T1000 (cell line): Measurements from ENCODE around the gene CDC42BPB.

Source experiments
- DNase-seq: peaks from one replicate; lab custom pipeline; 2025; ENCODE audit warnings: mixed read lengths; lab: John Stamatoyannopoulos, UW

CDC42BPB gene

DNA sequence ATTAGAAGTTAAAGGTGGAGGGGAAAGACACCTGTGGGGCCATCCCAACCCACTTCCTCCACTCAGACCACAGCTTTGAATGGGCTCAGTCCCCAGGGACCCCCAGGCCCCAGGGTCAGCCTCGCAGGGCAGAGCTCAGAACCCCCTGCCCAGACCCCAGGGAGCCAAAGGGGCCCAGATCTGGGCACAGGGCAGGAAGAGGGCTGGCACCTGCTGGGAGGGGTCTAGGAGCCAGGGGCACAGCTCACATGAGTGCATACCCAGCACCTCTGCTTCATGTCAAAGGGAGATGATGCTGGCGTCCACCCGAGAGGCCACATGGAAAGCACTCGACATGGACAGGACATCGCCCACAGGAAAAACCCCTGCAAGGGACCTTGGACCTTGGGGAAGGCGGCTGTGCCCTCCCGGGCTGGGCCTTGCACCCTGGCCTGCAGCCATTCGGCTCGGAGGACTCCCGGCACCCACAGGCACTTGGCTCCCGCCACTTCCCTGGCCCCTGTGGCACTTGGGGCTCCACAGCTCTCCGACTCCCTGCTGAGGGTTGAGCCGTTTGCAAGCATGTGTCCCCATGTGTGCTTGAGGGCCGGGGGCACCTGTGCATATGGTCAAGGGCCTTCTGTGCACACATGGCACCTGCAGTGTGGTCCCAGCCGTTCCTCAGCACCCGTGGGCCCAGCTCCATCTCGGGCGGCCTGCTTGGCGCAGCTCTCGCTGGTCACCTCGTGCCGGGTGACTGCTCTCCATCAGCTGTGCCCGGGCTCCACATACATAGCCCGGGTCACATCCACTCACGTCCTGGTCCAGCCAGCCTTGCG is 142.7 kb downstream of the CDC42BPB start:
- DNase-seq = no peak

DNA sequence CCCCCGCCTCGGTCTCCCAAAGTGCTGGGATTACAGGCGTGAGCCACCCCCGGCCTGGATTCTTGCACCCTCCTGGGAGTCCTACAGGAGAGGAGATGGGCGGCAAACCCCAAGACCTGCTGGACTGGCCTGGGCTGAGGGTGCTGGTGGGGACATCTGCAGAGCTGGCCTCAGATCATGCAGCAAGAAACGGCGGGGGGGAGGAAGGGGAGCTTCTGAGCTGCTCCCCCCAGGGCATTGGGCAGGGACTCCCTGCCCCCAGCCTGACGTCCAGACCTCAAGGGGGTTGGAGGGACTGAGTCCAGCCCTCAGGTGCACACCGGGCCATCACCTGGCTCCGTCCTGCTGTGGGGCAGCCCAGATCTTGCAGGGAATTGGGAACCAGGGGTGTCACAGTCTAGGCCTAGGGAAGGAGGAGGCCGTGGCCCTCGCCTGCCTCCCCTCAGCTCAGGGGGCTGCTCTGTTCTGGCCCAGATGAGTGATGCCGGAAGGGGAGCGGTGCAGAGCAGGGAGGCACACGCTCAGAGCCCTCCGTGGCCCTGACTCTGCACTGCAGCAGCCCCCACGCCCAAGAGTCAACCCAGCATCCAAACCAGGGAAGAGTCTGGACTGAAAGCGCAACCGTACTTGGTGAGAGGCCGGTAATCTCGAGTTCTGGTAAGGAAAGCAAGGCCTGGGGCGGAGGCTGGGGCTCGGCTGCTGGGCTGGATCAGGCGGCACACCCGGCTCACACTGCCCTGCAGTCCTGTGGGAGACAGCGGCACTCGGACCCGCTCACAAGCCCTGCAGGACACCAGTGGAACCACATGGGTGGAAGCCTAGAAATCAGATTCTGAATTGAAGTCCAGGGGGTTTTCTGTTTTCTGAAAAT is 143.8 kb downstream of the CDC42BPB start:
- DNase-seq = no peak

DNA sequence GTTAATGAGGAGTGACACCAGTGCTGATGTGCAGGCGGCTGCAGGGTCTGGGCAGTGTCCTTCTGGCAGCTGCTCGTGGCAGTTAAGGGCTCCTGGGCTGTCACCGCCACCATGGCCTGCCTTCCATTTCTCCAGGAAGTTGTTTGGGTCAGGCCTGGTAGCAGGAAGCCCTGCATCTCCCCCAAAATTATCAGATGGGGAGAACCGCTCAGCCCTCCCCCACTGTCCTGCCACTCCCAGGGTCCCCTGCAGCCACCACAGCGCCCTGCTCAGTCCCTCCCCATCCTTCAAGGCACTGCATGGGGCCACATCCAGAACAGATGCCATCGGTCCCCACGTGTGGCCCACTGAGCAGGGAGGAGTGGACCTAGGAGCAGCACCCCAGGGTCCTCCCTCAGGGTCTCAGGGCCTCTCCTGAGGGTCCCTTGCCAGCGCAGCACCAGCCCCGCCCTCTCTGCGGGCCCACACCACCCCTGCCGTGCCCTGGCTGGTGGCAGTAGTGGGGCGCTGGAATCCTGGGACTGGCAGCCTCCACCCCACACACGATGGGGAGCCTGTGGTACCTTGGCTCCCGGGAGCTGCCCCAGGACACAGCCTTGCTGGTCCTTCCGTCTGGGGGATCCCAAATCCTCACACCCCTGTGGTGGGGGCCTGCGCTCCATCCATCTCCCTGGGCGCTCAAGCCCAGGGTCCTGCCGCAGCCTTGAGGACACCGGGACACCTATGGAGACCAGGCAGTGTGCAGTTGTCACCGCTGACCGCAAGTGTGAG is 145.2 kb downstream of the CDC42BPB start:
- DNase-seq = no peak

DNA sequence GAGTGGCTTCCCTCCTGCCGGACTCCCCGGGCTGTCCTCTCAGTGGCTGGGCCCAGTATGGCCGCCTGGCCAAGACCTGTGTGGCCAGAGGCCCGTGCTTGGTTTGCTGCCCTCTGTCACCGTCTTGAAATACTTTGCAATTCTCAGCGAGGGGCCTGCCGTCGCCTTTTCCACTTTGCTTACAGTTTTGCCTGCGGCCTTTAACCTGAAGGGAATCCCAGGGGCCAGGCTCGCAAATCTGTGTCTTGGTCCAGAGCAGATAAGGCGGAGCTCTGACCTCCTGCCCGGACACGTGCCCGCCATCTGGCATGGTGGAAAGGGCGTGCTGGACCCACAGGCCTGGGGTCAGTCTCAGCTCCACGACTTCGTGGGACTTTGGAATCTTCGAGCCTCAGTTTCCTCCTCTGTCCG is 145.8 kb downstream of the CDC42BPB start:
- no peak for DNase-seq

DNA sequence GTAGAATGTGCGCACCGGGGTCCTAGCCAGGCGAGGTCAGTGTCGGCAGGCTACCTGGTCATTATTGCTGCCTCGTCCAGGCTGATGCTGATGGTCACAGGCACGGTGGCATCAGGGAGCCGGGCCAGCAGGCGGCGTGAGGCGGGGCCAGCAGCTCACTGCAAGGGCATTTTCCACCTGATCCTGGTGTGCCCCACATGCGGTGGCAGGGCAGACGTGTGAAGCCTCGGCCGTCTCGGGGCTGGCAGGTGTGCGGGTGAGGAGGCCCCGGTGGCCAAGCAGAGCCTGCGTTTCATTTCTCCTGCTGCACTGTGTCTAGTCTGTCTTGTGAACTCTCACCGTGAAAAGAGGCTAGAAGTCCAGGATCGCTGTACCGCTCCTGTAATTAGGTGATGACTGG is 146.9 kb downstream of the CDC42BPB start:
- DNase-seq = no peak

DNA sequence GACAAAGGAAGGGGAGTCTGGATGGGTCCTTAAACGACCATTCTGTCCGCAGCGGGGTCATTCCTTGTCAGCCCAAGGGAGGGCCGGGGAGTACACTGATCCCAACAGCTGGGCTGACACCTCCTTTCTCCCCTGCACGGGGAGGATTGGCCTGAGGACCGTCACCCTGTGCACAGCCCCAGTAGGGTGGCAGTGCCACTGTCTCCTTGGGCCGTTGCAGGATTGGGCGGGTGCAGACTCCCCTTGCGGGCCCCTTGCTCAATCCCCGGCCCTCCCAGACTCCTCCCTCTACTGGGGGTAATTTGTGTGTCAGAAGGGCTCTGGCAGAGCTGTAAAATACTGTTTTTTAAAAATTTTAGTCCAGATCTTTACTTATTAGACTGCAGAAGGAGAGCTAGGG is 147.4 kb downstream of the CDC42BPB start:
- DNase-seq = no peak

DNA sequence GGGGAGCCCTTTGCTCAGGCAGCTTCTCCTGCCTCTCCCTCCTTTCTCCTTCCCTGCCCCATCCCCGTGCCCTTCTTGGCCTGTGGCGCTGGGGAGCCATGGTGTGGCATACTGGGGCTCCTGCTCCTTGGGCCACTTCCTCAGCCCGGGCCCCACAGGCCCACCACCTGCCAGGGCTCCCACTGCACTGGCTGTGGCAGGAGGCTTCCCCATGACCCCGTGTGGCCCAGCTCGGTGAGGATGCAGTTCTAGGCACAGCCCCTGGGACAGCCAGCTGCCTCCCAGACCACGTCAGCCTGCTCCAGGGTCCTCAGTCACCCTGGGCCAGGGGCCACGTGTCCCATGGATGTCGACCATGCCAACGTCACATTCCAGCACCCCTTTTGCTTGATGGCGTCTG is 147.9 kb downstream of the CDC42BPB start:
- no peak for DNase-seq

DNA sequence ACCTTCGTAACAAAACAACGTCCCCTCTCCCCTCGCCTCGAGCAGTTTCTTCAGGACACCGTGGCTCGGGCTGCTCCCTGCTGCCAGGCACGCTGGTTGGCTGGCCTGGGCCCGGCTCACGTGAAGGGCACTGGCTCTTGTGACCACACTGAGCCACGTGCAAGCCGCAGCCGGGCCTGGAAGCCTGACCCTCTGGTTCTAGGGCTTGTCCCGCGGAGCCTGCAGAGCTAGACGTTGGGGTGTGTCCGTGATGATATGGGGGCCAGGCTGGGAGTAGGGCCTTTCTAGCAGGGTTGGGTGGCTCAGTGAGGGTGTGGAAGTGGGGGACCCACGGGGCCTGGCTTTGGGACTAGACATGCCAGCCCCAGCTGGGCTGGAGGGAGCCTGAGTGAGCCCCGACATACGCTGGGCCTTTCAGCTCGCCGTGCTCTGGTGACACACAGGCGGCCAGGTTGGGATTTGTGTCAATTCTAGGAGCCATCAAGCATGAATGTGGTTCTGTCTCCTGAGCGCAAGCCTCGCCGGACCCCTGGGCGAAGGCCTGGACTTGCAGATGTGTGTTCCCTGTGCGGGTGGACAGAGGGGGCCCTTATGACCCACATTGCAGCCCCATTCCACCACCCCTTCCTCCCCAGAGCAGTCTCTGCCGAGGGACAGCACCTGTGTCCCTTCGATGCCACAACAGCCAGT is 148.4 kb downstream of the CDC42BPB start:
- no peak for DNase-seq

DNA sequence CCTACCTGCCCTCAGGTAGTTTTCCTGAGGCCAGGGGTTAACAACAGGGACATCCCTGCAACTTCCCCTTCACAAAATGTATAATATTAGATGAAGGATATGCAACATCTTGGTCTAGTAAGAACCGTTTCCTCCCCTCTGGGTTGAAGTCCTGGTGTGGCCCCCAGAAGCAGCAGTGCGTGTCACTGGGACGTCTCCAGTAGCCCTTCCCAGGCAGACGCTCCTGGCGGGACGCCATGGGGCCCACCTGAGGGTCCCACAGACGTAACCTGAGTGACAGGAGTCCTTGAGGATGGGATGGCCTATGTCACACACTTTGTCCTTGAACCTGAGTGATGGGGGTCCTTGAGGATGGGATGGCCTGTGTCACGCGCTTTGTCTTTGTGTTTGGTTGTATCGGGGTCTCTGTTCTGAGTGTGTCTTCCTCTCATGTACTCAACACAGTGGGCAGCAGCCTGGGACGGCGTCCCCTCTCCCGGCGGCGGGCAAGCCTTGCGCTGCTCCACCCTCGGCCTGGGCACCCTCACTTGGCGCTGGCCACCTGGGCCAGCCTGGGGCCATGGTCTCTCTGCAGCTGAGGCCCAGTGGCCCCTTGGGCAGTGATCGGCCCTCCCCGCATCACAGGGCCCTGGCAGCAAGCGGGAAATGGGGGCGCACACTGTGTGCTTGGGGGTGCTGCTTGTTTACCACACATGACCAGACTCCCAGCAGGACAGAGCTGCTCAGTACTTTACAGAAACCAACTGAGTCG is 149.2 kb downstream of the CDC42BPB start:
- DNase-seq = no peak

DNA sequence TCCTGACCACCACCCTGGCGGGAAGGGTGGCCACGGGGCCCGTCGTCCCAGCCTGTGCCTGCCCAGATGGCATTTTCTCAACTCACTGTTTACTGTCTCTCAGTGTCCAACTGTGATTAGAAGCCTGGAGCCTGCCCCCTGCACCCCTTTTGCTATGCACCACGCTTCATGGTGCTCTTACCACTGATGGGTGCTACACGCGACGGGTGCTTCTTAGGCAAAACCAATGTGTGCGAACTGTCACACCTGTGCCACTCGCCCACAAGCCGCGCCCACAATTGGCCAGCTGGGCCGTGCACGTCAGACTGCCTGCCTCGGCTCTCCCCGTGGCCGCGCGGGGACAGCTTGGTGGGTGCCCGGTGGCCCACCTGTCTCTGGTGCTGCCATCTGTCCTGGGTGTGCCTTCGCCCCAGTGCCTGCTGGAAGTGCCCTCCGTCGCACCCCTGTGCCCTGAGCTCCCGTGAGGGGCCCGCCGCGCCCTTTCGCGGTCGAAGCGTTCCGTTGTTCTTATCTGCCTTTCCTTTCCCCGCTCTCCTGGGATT is 150.0 kb downstream of the CDC42BPB start:
- DNase-seq = no peak

DNA sequence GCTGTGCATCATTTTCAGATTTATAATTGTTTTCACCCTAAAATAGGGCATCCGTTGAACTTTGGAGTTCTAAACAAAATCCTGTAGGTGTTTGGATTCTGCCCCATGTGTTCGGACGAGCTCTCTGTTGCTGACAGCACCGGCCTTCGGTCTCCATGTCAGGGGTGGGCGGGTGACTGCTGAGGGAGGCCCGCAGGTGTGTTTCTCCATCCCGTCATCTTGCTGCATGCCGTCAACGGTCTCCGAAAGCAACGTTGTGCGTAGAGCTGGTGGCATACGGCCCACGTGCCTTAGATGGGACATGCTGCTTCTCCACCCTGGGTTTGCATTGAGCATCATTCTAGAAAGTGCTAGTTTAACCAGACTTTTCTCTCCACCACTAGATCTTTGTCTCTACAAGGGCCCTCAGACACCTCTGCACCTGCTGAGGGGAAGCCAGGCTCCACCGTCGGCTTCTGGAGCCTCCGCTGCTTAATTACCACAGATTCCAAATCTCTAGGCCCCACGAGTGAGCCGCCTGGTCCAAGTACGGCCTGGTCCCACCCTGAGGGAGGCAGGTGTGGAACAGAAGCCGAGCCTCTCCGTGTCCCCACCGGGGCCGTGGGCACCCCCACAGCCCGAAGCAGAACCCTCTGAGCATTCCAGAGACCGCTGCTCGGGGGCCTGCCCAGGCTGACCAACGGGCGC is 150.6 kb downstream of the CDC42BPB start:
- no peak for DNase-seq

DNA sequence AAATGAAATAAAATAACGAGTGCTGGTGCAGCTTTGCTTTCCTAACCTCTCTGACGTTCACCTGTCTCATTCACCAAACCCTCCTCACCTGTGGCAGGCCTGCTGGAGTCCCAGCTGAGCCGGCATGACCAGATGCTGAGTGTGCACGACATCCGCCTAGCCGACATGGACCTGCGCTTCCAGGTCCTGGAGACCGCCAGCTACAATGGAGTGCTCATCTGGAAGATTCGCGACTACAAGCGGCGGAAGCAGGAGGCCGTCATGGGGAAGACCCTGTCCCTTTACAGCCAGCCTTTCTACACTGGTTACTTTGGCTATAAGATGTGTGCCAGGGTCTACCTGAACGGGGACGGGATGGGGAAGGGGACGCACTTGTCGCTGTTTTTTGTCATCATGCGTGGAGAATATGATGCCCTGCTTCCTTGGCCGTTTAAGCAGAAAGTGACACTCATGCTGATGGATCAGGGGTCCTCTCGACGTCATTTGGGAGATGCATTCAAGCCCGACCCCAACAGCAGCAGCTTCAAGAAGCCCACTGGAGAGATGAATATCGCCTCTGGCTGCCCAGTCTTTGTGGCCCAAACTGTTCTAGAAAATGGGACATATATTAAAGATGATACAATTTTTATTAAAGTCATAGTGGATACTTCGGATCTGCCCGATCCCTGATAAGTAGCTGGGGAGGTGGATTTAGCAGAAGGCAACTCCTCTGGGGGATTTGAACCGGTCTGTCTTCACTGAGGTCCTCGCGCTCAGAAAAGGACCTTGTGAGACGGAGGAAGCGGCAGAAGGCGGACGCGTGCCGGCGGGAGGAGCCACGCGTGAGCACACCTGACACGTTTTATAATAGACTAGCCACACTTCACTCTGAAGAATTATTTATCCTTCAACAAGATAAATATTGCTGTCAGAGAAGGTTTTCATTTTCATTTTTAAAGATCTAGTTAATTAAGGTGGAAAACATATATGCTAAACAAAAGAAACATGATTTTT is 151.9 kb downstream of the CDC42BPB start:
- DNase-seq = no peak

DNA sequence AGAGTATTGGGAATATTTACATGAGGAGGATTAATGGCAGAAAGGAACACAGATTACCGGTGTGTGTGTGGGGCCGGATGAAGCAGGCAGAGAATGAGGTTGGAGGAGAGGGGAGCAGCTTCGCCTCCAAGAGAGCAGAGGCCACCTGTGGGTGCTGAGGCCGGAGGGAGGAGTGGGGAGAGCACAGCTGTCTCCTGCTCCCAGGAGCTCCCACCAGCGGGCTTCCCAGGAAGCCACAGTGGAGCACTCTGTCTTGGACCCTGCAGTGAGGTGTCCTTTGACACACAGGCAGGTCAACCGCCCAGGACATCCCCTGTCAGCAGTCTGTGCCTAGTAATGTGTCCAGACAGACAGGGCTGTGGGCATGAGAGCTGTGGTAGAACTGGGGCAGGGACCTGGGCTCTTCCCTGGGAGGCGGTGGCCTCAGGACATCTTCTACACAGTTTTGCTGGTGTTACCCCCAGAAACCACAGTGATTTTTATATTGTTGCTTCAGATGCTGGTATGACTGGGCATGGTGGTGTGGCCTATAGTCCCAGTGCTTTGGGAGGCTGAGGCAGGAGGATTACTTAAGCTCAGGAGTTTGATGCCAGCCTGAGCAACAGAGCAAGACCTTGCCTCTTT is 153.3 kb downstream of the CDC42BPB start:
- no peak for DNase-seq

DNA sequence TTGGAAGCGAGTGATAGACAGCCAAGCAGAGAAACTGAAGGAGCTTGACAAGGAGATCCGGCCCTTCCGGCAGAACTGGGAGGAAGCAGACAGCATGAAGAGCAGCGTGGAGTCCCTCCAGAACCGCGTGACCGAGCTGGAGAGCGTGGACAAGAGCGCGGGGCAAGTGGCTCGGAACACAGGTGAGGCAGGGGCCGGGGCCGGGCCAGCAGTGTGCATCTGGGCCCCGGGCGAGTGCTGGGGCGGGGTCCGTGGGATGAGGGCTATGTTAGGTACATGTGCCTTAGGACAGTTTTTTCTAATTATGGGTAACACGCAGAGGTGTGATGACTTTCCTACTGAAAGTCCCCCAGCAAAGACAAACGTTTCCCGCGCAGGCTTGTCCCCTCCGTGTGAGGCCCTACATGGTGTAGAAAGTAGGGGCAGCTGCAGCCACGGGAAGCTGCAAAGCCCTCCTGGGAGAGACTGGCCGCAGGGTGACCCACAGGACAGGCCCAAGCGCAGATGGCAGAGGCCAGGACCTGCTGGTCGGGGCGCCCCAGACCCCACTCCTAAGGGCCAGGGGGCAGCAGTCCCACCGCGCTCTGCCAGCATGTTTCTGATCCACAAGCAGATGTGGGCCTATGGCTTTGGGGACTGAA is 154.0 kb downstream of the CDC42BPB start:
- no peak for DNase-seq

DNA sequence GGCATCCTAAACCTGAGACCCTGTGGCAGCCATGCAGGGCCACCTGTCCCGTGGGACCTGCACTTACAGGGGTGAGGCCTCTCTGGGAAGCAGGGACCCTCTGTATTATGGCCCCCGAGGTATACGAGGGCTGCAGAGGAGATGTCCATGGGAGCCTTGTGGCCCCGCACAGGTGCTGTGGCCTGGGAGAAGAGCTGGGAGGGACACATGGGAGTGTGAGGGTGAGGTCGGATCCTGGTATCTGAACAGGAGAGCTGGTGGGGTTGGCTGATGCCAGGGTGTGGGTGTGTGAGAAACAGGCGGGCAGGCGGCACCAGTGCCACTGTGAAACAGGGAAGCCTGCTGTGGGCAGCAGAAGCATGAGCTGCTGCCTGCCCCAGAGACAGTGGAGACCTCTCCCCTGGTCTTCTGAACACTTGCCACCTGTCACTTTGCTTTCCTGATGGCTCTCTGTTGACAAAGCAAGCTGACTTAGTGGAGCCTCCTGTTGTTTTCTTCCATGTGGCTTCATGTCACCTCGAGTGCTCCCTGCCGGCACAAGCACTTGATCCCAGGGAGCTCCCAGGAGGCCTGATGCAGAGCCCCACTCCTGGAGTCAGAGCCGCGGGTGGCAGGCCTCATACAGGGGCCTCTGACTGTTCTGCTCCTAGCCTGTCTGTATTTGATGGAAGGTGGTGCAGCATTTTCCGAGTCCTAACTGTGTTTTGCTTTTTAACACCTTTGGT is 154.7 kb downstream of the CDC42BPB start:
- DNase-seq = no peak

DNA sequence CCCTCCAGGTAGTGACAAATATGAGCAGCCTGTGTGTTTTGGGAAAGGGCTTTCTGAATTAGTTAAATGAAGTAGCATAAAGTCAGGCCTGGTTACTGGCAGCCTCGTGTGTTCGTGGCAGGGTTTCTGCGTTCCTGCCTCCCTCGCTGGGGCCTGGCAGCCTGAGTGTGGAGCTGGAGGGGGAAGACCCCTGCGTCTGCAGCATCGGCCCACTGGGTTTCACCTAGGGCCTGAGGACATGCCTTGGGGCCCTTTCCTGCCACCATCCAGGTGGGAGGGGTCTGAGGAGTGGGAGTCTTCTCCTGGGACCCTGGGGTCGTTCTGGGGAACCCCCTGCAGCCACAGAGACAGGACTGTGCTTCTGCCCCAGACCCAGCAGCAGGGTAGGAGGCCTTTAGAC is 155.3 kb downstream of the CDC42BPB start:
- DNase-seq = no peak

DNA sequence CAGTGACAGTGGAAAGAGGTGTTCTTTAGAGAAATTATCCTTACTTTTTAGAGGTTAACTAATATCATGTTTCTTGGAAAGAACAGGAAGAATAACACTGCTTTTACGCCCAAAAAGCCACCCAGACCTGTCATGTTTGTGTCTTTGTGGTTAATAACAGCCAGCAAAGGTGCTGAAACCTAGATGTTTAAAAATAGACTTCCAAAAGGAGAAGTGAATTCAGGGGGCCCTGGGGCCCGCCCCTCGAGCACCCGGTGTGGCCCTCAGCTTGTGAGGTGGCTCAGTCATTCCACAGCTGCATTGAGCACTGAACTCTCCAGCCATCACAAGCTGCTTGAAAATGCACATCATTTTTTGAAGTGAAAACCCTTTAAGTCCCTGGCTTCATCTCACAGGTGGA is 155.7 kb downstream of the CDC42BPB start:
- DNase-seq = no peak
